GM19452 (cell line): ENCODE results near the gene BBS4.
"Not testable (repeated sequence)": the region's sequence is repeated elsewhere in the genome, so short reads cannot be mapped to it uniquely, and the experiment has no call there.

Source experiments
- ATAC-seq: cut with Tn5 transposase; IDR thresholded peaks from one replicate; pipeline ENCODE4 v1.9.1; 2021; ENCODE audit not compliant: unreplicated experiment

BBS4 gene

GRCh38 chr15:72685925-72686794 is at the start of gene BBS4, which contains the start of gene HIGD2B:
TSS of gene BBS4 (plus strand) at chr15:72686207. CDS start at chr15:72686228, 21 bp downstream.
TSS of gene HIGD2B (minus strand) at chr15:72686182. CDS start at chr15:72676374, 9,808 bp downstream.
- peak; percentile 98 for ATAC-seq

GRCh38 chr15:72636519-72637282 is 49.3 kb upstream of the BBS4 start:
- not testable (repeated sequence) for ATAC-seq

GRCh38 chr15:72639759-72640483 is 46.1 kb upstream of the BBS4 start:
- ATAC-seq: not testable (repeated sequence)

GRCh38 chr15:72642271-72642670 is 43.7 kb upstream of the BBS4 start:
- not testable (repeated sequence) for ATAC-seq

GRCh38 chr15:72648631-72649253 is 37.3 kb upstream of the BBS4 start:
- ATAC-seq: not testable (repeated sequence)

- not testable (repeated sequence) for ATAC-seq
Observed at GRCh38 chr15:72654397-72654796, 31.6 kb upstream of the BBS4 start, which contains the start of gene GOLGA6B. TSS of gene GOLGA6B (plus strand) at chr15:72654697. CDS start at chr15:72654738, 41 bp downstream.

- not testable (repeated sequence) for ATAC-seq
Observed at GRCh38 chr15:72656014-72656413, 30.0 kb upstream of the BBS4 start.

GRCh38 chr15:72661081-72661480 is 24.9 kb upstream of the BBS4 start:
- ATAC-seq: not testable (repeated sequence)

- not testable (repeated sequence) for ATAC-seq
Observed at GRCh38 chr15:72663931-72664330, 22.1 kb upstream of the BBS4 start.

GRCh38 chr15:72665706-72666105 is 20.3 kb upstream of the BBS4 start:
- ATAC-seq: not testable (repeated sequence)

- not testable (repeated sequence) for ATAC-seq
Observed at GRCh38 chr15:72669803-72670202, 16.2 kb upstream of the BBS4 start.

- ATAC-seq: peak; percentile 88
Observed at GRCh38 chr15:72670656-72671352, 15.2 kb upstream of the BBS4 start.

GRCh38 chr15:72671525-72671924 is 14.5 kb upstream of the BBS4 start:
- ATAC-seq: no peak

- ATAC-seq: no peak
Observed at GRCh38 chr15:72676838-72677237, 9.2 kb upstream of the BBS4 start.

- no peak for ATAC-seq
Observed at GRCh38 chr15:72680931-72681330, 5.1 kb upstream of the BBS4 start.

GRCh38 chr15:72682772-72683171 is 3.2 kb upstream of the BBS4 start:
- no peak for ATAC-seq

- ATAC-seq: no peak
Observed at GRCh38 chr15:72685301-72685924, 594 bp upstream of the BBS4 start.

GRCh38 chr15:72688697-72689096 is 2.7 kb downstream of the BBS4 start:
- no peak for ATAC-seq

GRCh38 chr15:72690938-72691337 is 4.9 kb downstream of the BBS4 start:
- no peak for ATAC-seq
